Measurements from ENCODE around the gene ABCA9. TPM values are rescaled to one million over a fixed set of nuclear protein-coding genes. Genes with fewer than 3 reads are reported as not detected.
A peak's percentile ranks its signal among the peaks of the same experiment; 100 is the strongest.

Gene ABCA9
- polyA plus RNA-seq, 3 donors, result 0.02 to 0.49 TPM; not detected in 1

DNA sequence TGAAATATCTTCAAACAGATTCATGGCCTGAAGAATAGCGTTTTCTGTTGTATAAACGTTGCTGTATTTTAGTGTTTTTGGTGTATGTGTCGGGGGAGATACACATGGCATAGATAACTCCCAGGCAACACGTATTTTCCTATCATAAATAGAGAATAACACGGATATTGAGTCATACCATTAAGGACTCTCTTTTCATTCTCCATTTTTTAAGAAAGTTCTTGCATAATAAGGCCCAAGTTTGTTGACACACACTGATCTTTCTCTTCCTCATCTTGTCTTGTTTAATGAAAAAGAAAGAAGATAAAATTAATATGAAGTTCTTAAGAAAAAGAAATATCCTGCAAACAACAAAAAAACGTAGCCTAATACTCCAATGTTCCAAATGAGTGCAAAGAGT, 119.0 kb downstream of the ABCA9 start:
- TF ChIP-seq, protein P1, sequence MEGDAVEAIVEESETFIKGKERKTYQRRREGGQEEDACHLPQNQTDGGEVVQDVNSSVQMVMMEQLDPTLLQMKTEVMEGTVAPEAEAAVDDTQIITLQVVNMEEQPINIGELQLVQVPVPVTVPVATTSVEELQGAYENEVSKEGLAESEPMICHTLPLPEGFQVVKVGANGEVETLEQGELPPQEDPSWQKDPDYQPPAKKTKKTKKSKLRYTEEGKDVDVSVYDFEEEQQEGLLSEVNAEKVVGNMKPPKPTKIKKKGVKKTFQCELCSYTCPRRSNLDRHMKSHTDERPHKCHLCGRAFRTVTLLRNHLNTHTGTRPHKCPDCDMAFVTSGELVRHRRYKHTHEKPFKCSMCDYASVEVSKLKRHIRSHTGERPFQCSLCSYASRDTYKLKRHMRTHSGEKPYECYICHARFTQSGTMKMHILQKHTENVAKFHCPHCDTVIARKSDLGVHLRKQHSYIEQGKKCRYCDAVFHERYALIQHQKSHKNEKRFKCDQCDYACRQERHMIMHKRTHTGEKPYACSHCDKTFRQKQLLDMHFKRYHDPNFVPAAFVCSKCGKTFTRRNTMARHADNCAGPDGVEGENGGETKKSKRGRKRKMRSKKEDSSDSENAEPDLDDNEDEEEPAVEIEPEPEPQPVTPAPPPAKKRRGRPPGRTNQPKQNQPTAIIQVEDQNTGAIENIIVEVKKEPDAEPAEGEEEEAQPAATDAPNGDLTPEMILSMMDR (IDR thresholded peaks at IDR 0.05), result no peak
- H3K36me3 Mint-ChIP-seq, result no peaks in the 10 kb centered on the region

DNA sequence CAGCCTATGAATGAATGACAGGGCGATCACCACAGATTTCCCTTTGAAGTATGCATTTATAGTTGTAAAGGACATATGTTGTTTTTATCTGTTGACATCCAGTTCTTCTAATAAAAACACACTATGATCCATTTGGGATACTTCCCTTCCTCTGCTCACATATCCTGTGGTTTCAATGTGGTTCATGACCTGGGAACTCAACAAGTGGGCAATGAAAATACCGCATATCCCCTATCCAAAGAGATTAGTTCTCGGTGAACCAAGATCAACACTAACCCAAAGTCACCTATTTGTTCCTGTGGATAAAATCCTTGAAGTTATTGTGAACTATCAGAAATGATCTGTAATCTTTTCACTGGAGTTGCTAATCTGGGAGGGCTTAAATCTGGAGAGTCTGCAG, 121.5 kb downstream of the ABCA9 start:
- H3K36me3 ChIP-seq (replicated peaks in 1 of 2; ENCODE audit: control insufficient read depth in 1 of 2, insufficient read depth in 2 of 2, low read length in 2 of 2), result no peaks in the 10 kb centered on the region
- no peaks in the 10 kb centered on the region for H3K9me3 ChIP-seq (replicated peaks in 1 of 2; ENCODE audit: control insufficient read depth in 1 of 2, insufficient read depth in 1 of 2, low read length in 2 of 2)
- Mint-ChIP-seq H3K36me3 (no peaks in the 10 kb centered on the region), H3K27ac (no peak overlapping the region), H3K9me3 (peaks cover 0 to 5% (median 2%) of the 10 kb centered on the region in 7 donors), H3K4me3 (no peak overlapping the region), H3K27me3 (ENCODE audit: low read depth in 3 of 3) (peaks cover 0 to 1% (median 0%) of the 10 kb centered on the region in 3 donors), H3K4me1 (peaks cover 11% of the 10 kb centered on the region)
- no peak overlapping the region for H3K4me3 ChIP-seq (replicated peaks in 1 of 3; ENCODE audit: low read depth in 2 of 3, low read length in 3 of 3)
- intact Hi-C loops (cut with micrococcal nuclease), result no loop called here
- H3K4me1 ChIP-seq (ENCODE audit: control insufficient read depth in 1 of 2, insufficient read depth in 2 of 2, low read length in 2 of 2), result peaks cover 4 to 7% of the 10 kb centered on the region in 2 donors
- H3K4me2 ChIP-seq (replicated peaks; ENCODE audit: extremely low read depth, low read length, poor library complexity, severe bottlenecking), result no peak overlapping the region
- WGBS (ENCODE audit: insufficient coverage), result no CpG with 5 or more reads among the region's 3 CpGs
- H3K27ac ChIP-seq (ENCODE audit: low read depth in 1 of 2, low read length in 2 of 2), result no peak overlapping the region
- DNase-seq, result no peak
- H3K79me2 ChIP-seq (ENCODE audit: insufficient read depth, low read length), result no peaks in the 10 kb centered on the region
- H2AFZ ChIP-seq (ENCODE audit: insufficient read depth, low read depth, low read length, poor library complexity, severe bottlenecking), result no peak overlapping the region
- TF ChIP-seq, protein P1 (IDR thresholded peaks at IDR 0.05), result no peak
- H3K9ac ChIP-seq (ENCODE audit: insufficient read depth, low read length, poor library complexity, severe bottlenecking), result no peak overlapping the region
- H4K20me1 ChIP-seq (ENCODE audit: insufficient read depth, low read length), result no peaks in the 10 kb centered on the region
- no peaks in the 10 kb centered on the region for H3K27me3 ChIP-seq (ENCODE audit: control insufficient read depth in 2 of 2, insufficient read depth in 2 of 2, low read length in 2 of 2)

More for the DNA sequence above, 119.0 kb downstream of the ABCA9 start:
- peak in 2 of 3 donors; percentile 6 to 12 for DNase-seq
- Mint-ChIP-seq H3K4me1 (peaks cover 11% of the 10 kb centered on the region), H3K9me3 (peaks cover 0 to 8% (median 2%) of the 10 kb centered on the region in 7 donors), H3K27ac (peak overlapping the region in 1 of 7 donors; percentile 5), H3K4me3 (no peak overlapping the region), H3K27me3 (ENCODE audit: low read depth in 3 of 3) (peaks cover 0 to 1% (median 0%) of the 10 kb centered on the region in 3 donors)
- Histone ChIP-seq H3K4me3 (replicated peaks in 1 of 3; ENCODE audit: low read depth in 2 of 3, low read length in 3 of 3) (no peak overlapping the region), H3K9me3 (replicated peaks in 1 of 2; ENCODE audit: control insufficient read depth in 1 of 2, insufficient read depth in 1 of 2, low read length in 2 of 2) (no peaks in the 10 kb centered on the region), H3K79me2 (ENCODE audit: insufficient read depth, low read length) (no peaks in the 10 kb centered on the region), H3K36me3 (replicated peaks in 1 of 2; ENCODE audit: control insufficient read depth in 1 of 2, insufficient read depth in 2 of 2, low read length in 2 of 2) (no peaks in the 10 kb centered on the region), H3K27me3 (ENCODE audit: control insufficient read depth in 2 of 2, insufficient read depth in 2 of 2, low read length in 2 of 2) (no peaks in the 10 kb centered on the region), H3K4me2 (replicated peaks; ENCODE audit: extremely low read depth, low read length, poor library complexity, severe bottlenecking) (no peak overlapping the region), H3K9ac (ENCODE audit: insufficient read depth, low read length, poor library complexity, severe bottlenecking) (no peak overlapping the region), H4K20me1 (ENCODE audit: insufficient read depth, low read length) (no peaks in the 10 kb centered on the region), H3K27ac (ENCODE audit: low read depth in 1 of 2, low read length in 2 of 2) (no peak overlapping the region), H3K4me1 (ENCODE audit: control insufficient read depth in 1 of 2, insufficient read depth in 2 of 2, low read length in 2 of 2) (peaks cover 4 to 7% of the 10 kb centered on the region in 2 donors), H2AFZ (ENCODE audit: insufficient read depth, low read depth, low read length, poor library complexity, severe bottlenecking) (no peak overlapping the region)
- WGBS (ENCODE audit: insufficient coverage), result no CpG with 5 or more reads among the region's 6 CpGs
- intact Hi-C loops (cut with micrococcal nuclease), result no loop called here

Measured in CD14-positive monocyte (primary cell).